Right renal pelvis (tissue), 4 donors: ENCODE results near the gene OR2F2. TPM values are rescaled to one million over a fixed set of nuclear protein-coding genes. Genes with fewer than 3 reads are reported as not detected.

ENCODE experiments used
- DNase-seq, 4 donors: peaks; one replicate each; pipeline ENCODE4 v3.0.0-alpha.2; 2013; ENCODE audit warnings: low read depth in 4 of 4, low spot score in 3 of 4, missing footprints in 1 of 4
- polyA plus RNA-seq, 4 donors: library from polyadenylated mRNA; unstranded; fragments of 120-200 nt; gene quantifications; one replicate each; pipeline ENCODE4 v1.2.1, GENCODE V29; 2013; ENCODE audit not compliant: insufficient read length in 4 of 4

The OR2F2 gene
- polyA plus RNA-seq, 4 donors: not detected

- DNase-seq: no peak
Measured at GRCh38 chr7:143975617-143976016, 40.6 kb downstream of the OR2F2 start.

GRCh38 chr7:143978585-143978984, 43.6 kb downstream of the OR2F2 start:
- DNase-seq: no peak

GRCh38 chr7:143979359-143979758, 44.3 kb downstream of the OR2F2 start:
- no peak for DNase-seq

GRCh38 chr7:143979998-143980397, 45.0 kb downstream of the OR2F2 start:
- DNase-seq: no peak

GRCh38 chr7:143980746-143981510, 45.9 kb downstream of the OR2F2 start:
- DNase-seq: no peak

- DNase-seq: no peak
Measured at GRCh38 chr7:143983960-143984359, 48.9 kb downstream of the OR2F2 start.

Other genes starting within 250 kb of the OR2F2 start
- under 1 TPM in 1 of 4 donors, not detected in 3; 0.06 TPM for gene CTAGE6, start 177.5 kb upstream of the OR2F2 start, polyA plus RNA-seq
- 10 to 100 TPM; 74.8 to 88.0 (median 86.3) TPM for gene TCAF1, start 33.1 kb upstream of the OR2F2 start, polyA plus RNA-seq
- under 1 TPM in 1 of 4 donors, not detected in 3; 0.06 TPM for gene OR2F1, start 19.6 kb downstream of the OR2F2 start, polyA plus RNA-seq
- gene OR6B1, start 65.1 kb downstream of the OR2F2 start, polyA plus RNA-seq: not detected
- gene OR2A5, start 113.7 kb downstream of the OR2F2 start, polyA plus RNA-seq: under 1 TPM in 3 of 4 donors, not detected in 1; 0.07 to 0.17 (median 0.10) TPM
- gene OR2A25, start 134.6 kb downstream of the OR2F2 start, polyA plus RNA-seq: not detected
- gene OR2A12, start 151.0 kb downstream of the OR2F2 start, polyA plus RNA-seq: under 1 TPM in 1 of 4 donors, not detected in 3; 0.03 TPM
- gene OR2A2, start 174.3 kb downstream of the OR2F2 start, polyA plus RNA-seq: not detected
- gene OR2A14, start 187.9 kb downstream of the OR2F2 start, polyA plus RNA-seq: not detected
- gene CTAGE4, start 248.2 kb downstream of the OR2F2 start, polyA plus RNA-seq: 10 to 100 TPM in 1 of 4 donors, 1 to 10 TPM in 3; 3.6 to 12.6 (median 6.8) TPM